Thyroid gland (tissue), 4 donors: ENCODE measurements around the gene ZNF44. TPM values are rescaled to one million over a fixed set of nuclear protein-coding genes. Genes with fewer than 3 reads are reported as not detected.

Experiments used
- DNase-seq, 2 donors: peaks; one replicate each; pipeline ENCODE4 v3.0.0-alpha.2; 2019
- H3K27ac ChIP-seq, 3 donors: fragments of 200-600 bp; sonication (generic); 1 replicate in 2 of 3; 2 replicates in 1 of 3; pipeline ENCODE4 v1.5.1; 2016 to 2019; ENCODE audit warnings: mild to moderate bottlenecking in 1 of 3, moderate library complexity in 1 of 3
- H3K27me3 ChIP-seq: fragments of 200-600 bp; sonication (generic); one replicate; pipeline ENCODE4 v1.5.1; 2019
- H3K36me3 ChIP-seq, 2 donors: fragments of 200-600 bp; sonication (generic); one replicate each; pipeline ENCODE4 v1.5.1; 2016 to 2019
- H3K4me1 ChIP-seq, 2 donors: fragments of 200-600 bp; sonication (generic); one replicate each; pipeline ENCODE4 v1.5.1; 2017 to 2019
- H3K4me3 ChIP-seq, 3 donors: fragments of 200-600 bp; sonication (generic); replicated peaks in 1 of 3; 1 replicate in 2 of 3; 2 replicates in 1 of 3; pipeline ENCODE4 v1.5.1; 2016; ENCODE audit warnings: mild to moderate bottlenecking in 1 of 3
- H3K9me3 ChIP-seq: fragments of 200-600 bp; sonication (generic); one replicate; pipeline ENCODE4 v1.5.1; 2017
- POLR2A ChIP-seq, 2 donors: fragments of 450-650 bp; IDR thresholded peaks; one replicate each; pipeline ENCODE4 v1.6.1; 2017; ENCODE audit warnings: antibody characterized with exemption in 2 of 2, mild to moderate bottlenecking in 2 of 2, moderate library complexity in 1 of 2
- WGBS, 2 donors: methylation state at CpG; one replicate each; pipeline ENCODE4 v1.1.5; 2017; 5-methylcytosine and 5-hydroxymethylcytosine counted together
- intact Hi-C: fragments of 100-400 bp; cut with DNase I; formaldehyde crosslinking; loops from one replicate; pipeline ENCODE4 v1.15.1; 2023
- total RNA-seq, 4 donors: library from RNA; depleted of rRNA; stranded (reverse); fragments of >200 nt; gene quantifications; one replicate each; pipeline ENCODE4 v1.2.3, GENCODE V29; 2016
- TF ChIP-seq, protein P1 (sequence below), 6 experiments: fragments of 200-600 bp in 3 of 6; fragments of 450-650 bp in 3 of 6; sonication (generic) in 3 of 6; IDR thresholded peaks; one replicate each; pipeline ENCODE4 v1.5.1; 2016 to 2019; ENCODE audit warnings: antibody characterized with exemption in 6 of 6, mild to moderate bottlenecking in 2 of 6, inconsistent platforms in 1 of 6, moderate library complexity in 1 of 6

Gene ZNF44
- total RNA-seq, 4 donors from 2014 or later = 13.7 to 24.6 (median 19.2) TPM

- Histone ChIP-seq H3K9me3 (no peaks in the 10 kb centered on the region), H3K36me3 (peaks cover 0 to 6% of the 10 kb centered on the region in 2 donors), H3K4me3 (no peak overlapping the region), H3K27ac (no peak overlapping the region), H3K4me1 (no peaks in the 10 kb centered on the region), H3K27me3 (no peaks in the 10 kb centered on the region)
- intact Hi-C loops = no loop called here
- TF ChIP-seq POLR2A (IDR thresholded peaks at IDR 0.05) = no peak
- TF ChIP-seq, protein P1, sequence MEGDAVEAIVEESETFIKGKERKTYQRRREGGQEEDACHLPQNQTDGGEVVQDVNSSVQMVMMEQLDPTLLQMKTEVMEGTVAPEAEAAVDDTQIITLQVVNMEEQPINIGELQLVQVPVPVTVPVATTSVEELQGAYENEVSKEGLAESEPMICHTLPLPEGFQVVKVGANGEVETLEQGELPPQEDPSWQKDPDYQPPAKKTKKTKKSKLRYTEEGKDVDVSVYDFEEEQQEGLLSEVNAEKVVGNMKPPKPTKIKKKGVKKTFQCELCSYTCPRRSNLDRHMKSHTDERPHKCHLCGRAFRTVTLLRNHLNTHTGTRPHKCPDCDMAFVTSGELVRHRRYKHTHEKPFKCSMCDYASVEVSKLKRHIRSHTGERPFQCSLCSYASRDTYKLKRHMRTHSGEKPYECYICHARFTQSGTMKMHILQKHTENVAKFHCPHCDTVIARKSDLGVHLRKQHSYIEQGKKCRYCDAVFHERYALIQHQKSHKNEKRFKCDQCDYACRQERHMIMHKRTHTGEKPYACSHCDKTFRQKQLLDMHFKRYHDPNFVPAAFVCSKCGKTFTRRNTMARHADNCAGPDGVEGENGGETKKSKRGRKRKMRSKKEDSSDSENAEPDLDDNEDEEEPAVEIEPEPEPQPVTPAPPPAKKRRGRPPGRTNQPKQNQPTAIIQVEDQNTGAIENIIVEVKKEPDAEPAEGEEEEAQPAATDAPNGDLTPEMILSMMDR (IDR thresholded peaks at IDR 0.05) = no peak
- no peak for DNase-seq
- WGBS, 2 donors = 60 to 72% methylated on average over 36 to 41 of the region's 46 CpGs
Measured at GRCh38 chr19:12265921-12266704, 28.6 kb downstream of the ZNF44 start.

- no peaks in the 10 kb centered on the region for H3K36me3 ChIP-seq
- WGBS, 2 donors = 91 to 96% methylated on average over 1 of the region's 1 CpG
- DNase-seq = no peak
- intact Hi-C loops = no loop called here
- no peaks in the 10 kb centered on the region for H3K9me3 ChIP-seq
- no peaks in the 10 kb centered on the region for H3K4me1 ChIP-seq
- H3K27me3 ChIP-seq = no peaks in the 10 kb centered on the region
- H3K4me3 ChIP-seq = no peak overlapping the region
- H3K27ac ChIP-seq = no peak overlapping the region
- TF ChIP-seq, protein P1 (IDR thresholded peaks at IDR 0.05) = no peak
- TF ChIP-seq POLR2A (IDR thresholded peaks at IDR 0.05) = no peak
Measured at GRCh38 chr19:12261554-12261953, 33.1 kb downstream of the ZNF44 start.

DNA sequence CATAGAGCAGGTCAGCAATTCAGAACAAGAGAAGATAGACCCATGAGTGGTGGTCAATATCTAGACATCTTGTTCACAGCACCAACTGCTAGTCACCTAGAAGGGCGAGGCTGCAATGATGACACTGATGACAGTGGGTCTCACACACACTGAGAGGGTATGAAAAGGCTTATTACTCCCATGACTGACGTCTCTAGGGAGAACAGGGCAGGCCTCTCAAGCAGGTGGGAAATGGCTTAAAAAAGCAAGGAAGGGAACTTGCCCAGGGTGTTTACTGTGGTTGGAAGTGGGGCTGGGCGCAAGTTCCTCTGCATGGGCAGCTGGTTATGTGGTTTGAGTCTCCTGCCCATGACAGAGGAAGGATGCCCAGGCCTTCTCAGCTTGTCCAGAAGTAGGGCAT, 33.8 kb downstream of the ZNF44 start:
- no peaks in the 10 kb centered on the region for H3K9me3 ChIP-seq
- no peak for TF ChIP-seq POLR2A (IDR thresholded peaks at IDR 0.05)
- TF ChIP-seq, protein P1 (IDR thresholded peaks at IDR 0.05) = no peak
- 96 to 100% methylated on average over 3 of the region's 3 CpGs for WGBS, 2 donors

GRCh38 chr19:12260236-12260635, 34.4 kb downstream of the ZNF44 start:
- H3K4me3 ChIP-seq = no peak overlapping the region
- H3K9me3 ChIP-seq = no peaks in the 10 kb centered on the region
- H3K27me3 ChIP-seq = no peaks in the 10 kb centered on the region
- WGBS, 2 donors = 95% methylated on average over 19 to 23 of the region's 23 CpGs
- H3K36me3 ChIP-seq = no peaks in the 10 kb centered on the region
- no peak for DNase-seq
- intact Hi-C loops = no loop called here
- no peak overlapping the region for H3K27ac ChIP-seq
- TF ChIP-seq, protein P1 (IDR thresholded peaks at IDR 0.05) = no peak
- no peak for TF ChIP-seq POLR2A (IDR thresholded peaks at IDR 0.05)
- no peaks in the 10 kb centered on the region for H3K4me1 ChIP-seq

More for the DNA sequence above, 33.8 kb downstream of the ZNF44 start:
- no peaks in the 10 kb centered on the region for H3K27me3 ChIP-seq
- H3K27ac ChIP-seq = no peak overlapping the region
- H3K4me3 ChIP-seq = no peak overlapping the region
- DNase-seq = no peak
- H3K4me1 ChIP-seq = no peaks in the 10 kb centered on the region
- H3K36me3 ChIP-seq = no peaks in the 10 kb centered on the region
- intact Hi-C loops = no loop called here

DNA sequence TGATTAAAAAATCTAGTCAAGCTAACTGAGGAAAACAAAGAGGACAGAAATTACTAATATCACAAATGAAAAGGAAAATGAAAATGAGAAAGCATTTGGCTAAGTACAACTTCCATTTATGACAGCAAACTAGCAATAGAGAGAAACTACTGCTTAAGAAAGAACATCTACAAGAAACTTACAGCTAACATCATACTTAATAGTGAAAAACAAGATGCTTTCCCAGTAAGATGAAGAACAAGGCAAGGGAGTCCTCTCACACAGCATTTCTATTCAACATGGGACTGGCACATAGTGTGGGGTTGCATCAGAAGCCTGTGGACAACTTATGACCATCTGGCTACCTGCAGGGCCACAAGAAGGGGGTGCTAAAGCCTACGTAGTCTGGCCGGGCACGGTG, 39.3 kb downstream of the ZNF44 start:
- H3K36me3 ChIP-seq = no peaks in the 10 kb centered on the region
- WGBS, 2 donors = 83 to 85% methylated on average over 3 of the region's 3 CpGs
- H3K4me1 ChIP-seq = no peaks in the 10 kb centered on the region
- no peaks in the 10 kb centered on the region for H3K27me3 ChIP-seq
- intact Hi-C loops = no loop called here
- TF ChIP-seq, protein P1 (IDR thresholded peaks at IDR 0.05) = no peak
- TF ChIP-seq POLR2A (IDR thresholded peaks at IDR 0.05) = no peak
- no peak overlapping the region for H3K4me3 ChIP-seq
- H3K9me3 ChIP-seq = no peaks in the 10 kb centered on the region
- H3K27ac ChIP-seq = no peak overlapping the region
- no peak for DNase-seq
